NCI-H82 treated with DMSO at 0.1 percent for 48 hours (cell line): ENCODE results near the gene LYSMD2.
"Not testable (repeated sequence)": the region's sequence is repeated elsewhere in the genome, so short reads cannot be mapped to it uniquely, and the experiment has no call there.

Source experiments
- DNase-seq: peaks from one replicate; lab custom pipeline; 2025; ENCODE audit not compliant: unreplicated experiment; lab: John Stamatoyannopoulos, UW

LYSMD2 gene, protein sequence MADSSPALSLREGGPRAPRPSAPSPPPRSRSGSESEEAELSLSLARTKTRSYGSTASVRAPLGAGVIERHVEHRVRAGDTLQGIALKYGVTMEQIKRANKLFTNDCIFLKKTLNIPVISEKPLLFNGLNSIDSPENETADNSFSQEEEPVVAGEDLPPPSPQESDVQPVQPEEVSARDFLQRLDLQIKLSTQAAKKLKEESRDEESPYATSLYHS

GRCh38 chr15:51737522-51738305 is at the start of gene LYSMD2:
Gene LYSMD2, minus strand, starts transcription at chr15:51737655. Its CDS starts 33 bp downstream, at chr15:51737622.
- DNase-seq = no peak

DNA sequence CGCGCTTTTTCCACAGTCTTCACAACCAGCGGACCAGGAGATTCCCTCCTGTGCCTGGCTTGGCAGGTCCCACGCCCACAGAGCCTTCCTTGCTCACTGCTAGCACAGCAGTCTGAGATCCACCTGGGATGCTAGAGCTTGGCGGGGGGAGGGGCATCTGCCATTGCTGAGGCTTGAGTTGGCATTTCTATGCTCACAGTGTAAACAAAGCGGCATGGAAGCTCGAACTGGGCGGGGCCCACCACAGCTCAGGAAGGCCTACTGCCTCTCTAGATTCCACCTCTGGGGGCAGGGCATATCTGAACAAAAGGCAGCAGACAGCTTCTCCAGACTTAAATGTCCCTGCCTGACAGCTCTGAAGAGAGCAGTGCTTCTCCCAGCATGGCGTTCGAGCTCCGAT is 49.7 kb upstream of the LYSMD2 start:
- not testable (repeated sequence) for DNase-seq

GRCh38 chr15:51783967-51784366 is 46.5 kb upstream of the LYSMD2 start:
- no peak for DNase-seq

DNA sequence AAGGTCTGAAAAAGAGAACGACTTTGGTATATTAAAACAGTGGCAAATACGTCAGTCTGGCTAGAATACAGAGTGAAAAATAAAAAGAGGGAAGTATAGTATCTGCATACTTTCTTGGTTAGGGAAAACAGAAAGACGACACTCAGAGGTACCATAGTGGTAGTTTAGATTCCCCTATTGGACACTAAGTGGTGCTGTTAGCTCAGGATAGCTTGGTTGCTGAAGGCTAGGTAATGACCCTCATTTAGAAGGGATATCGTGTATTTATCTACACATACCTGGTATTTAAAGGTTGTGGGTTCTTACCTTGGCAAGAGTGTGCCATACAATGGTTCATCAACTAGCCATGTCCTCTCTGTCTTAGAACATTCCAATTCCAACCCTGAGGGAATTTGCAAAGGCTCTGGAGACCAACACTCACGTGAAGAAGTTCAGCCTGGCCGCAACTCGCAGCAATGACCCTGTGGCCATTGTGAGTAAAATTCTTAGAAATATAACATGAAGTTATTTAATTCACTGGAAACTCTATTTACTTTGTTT is 45.0 kb upstream of the LYSMD2 start:
- no peak for DNase-seq

DNA sequence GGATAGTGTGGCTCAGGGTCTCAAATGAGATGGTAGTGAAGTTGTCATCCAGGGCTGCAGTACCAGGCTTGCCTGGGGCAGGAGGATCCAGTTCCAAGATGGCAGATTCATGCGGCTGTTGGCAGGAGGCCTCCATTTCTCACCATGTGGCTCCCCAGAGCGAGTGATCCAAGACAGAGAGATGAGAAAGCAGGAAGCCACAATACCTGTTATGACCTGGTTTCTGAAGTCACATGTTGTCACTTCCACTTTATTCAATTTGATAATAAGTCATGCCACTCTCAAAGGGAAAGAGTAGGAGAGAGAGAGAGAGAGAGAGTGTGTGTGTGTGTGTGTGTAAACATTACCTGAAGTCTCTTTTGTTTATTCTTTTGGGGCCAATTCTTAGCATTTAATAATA is 44.1 kb upstream of the LYSMD2 start:
- DNase-seq = no peak

DNA sequence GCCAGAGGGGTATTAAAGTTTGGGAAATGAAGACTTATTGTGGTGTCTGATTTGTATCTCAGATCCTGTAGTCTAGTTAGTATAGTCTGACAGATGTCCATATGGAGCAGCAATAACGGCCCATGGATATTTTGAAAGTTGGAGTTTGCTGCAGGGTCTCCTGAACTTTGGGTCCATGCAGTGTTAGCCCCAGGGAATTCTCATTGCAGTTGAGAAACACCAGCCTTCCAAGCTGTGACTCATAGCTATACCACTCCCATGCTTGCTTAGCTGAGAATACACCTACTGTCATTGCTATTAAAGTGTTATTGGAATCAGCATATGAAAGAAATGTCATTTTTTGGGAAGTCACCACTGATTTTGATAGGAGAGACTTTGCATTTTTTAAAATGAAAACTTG is 43.2 kb upstream of the LYSMD2 start:
- DNase-seq = no peak

DNA sequence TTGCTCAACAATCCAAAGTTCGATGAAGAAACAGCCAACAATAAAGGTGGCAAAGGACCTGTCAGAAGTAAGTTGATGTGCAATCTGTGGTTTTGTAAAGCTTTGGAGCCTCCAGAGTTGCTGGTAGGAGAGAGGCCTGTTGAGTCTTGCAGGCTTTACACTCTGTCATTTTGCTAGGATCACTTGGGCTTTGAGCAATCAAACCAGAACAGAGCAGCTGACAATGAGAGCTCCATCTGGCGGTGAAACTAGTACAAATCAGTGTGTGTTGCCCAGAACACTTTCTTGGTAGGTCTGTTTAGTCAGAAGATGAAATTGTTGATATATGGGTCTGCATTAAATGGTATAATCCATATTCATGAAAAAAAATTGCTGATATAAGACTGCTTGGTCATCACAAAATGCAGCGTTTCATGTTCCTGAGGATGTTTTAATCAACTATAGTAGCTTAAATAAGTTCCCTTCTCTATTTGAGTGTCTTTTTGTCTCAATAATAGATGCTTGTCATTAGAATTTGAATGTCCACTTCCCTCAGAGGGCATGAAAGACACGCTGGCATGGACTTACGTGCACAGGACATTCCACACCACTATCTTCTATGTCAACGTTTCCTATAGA is 39.6 kb upstream of the LYSMD2 start:
- peak; percentile 59 for DNase-seq

DNA sequence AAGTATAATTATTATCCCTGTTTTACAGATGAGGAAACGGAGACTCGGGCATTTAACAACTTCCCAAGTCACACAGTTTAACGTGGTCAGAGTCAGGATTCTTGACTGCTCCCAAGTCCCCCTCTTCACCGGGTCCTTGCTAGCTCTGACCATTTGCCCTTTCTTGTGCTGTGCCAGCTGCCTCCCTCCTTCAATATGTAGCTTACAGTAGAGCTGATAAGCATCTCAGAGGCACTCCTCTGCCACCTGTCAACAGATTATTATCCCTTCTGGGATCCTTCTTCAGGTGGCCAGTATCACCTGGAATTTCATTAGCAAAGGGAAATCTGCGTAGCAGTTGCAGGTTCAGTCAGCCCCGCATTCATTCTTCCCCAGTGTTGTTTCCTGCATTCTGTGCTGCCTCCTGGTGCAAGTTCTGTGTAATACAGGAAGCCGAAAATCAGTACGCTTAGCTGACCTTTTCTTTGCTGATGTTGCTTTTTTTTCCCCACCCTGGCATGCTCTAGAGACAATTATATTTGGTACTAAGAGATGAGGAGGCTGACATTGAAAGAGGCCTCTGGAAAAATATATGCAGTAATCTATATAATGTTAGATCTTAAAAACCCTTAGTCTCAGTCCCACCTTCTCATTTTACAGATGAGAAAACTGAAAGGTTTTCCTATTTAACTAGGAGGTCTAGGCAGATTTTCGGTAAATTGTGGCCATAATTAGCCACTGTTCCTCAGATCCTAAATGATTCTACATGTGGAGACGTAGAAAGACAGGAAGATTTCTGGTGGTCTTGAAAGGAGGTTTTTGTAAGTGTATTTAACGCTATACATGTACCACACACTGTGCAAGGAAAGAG is 38.7 kb upstream of the LYSMD2 start:
- peak; percentile 43 for DNase-seq

- DNase-seq = no peak
Measured at GRCh38 chr15:51774916-51775315, 37.5 kb upstream of the LYSMD2 start.

GRCh38 chr15:51771773-51772172 is 34.3 kb upstream of the LYSMD2 start:
- no peak for DNase-seq

DNA sequence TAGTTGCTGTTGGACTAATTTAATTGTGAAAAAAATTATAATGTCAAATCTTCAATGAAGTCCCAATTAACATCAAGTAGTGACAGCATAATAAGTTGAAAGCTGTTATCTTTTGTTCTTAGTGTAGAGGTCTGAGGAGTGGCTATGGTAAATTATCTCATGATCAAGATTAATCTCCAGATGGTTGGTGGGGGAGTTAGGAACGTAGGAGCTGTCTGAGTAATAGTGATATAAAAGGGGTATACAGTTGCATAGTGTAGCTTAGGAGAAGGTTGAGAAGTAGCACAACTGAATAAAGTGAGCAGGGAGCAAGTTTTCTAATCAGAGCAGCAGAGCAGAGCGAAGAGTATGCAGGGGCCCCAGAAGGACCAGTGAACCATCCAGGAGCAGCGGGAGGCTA is 33.4 kb upstream of the LYSMD2 start:
- peak; percentile 83 for DNase-seq

DNA sequence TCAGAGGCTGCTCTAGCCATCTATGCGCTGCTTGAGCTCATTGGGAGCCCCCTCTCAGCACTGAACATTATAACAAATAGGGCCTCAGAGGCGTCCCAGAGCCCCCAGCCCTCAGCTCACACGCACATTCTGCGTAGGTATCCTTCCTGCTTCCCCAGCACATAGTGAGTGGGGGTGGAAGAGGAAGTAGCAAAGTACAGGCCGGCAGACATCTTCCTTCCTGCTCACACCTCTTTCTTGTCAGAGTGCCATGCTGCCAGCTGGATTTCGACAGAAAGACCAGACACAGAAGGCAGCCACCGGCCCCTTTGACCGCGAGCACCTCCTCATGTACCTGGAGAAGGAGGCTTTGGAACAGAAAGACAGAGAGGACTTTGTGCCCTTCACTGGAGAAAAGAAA is 30.6 kb upstream of the LYSMD2 start:
- DNase-seq = no peak

GRCh38 chr15:51766341-51766740 is 28.9 kb upstream of the LYSMD2 start:
- DNase-seq = no peak

DNA sequence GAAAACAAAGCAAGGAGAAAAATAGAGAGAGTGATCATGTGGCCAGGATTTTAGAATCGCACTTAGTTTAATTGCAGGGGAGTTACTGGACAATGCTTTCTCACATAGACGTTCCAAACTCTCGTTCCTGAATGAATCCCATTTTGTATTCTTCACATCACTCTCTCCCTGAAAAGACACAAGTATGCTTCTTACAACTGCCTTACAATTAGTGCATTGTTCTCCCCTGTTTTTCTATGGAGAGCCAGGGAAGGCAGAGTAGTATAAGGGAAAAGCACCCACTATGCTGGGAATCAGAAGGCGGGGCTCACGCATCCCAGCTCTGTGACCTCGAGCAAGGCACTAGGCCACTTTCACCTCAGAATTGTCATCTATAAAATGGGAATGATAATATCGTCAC is 28.3 kb upstream of the LYSMD2 start:
- DNase-seq = no peak

- DNase-seq = no peak
Measured at GRCh38 chr15:51760805-51761204, 23.4 kb upstream of the LYSMD2 start.

DNA sequence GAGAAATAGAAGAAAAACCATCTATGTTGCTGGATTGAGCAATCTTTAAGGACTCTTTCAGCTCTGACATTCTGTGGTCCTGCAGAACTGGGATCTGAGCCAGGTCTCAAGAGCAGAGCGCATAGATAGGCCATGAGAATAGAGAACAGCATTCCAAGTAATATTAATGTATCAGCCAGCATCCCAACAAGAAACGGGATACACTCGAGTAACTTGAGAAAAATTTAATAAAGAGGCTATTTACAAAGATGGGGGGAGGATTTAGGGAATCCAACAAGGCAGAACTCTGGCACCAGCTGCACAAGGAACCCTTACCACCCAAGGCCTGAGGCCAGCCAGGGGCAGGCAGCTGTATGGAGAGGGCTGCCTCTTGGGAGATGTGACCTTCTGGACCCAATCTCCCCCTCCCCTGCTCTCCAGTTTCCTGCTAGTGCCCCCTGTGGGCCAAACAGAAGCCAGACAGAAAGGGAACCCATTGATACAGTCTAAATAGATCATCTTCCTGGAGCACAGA is 22.2 kb upstream of the LYSMD2 start:
- DNase-seq = no peak

DNA sequence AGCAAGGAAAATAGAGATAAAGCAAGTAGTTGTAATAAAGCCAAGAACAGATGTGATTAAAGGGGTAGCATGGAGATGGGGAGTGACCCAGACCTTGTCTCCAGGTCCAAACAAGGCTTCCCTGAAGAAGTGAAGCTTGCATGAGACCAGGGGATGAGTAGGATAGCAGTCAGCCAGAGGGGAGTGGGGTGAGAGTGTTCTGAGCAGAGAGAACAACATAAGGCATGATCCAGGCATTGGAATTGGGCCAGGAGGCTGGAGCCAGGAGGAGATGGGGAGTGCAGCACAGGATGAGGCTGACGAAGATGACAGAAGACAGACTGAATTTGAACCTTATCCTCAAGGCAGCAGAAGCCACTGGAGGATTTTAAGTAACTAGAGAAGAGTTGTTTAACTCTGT is 21.2 kb upstream of the LYSMD2 start:
- peak; percentile 55 for DNase-seq

DNA sequence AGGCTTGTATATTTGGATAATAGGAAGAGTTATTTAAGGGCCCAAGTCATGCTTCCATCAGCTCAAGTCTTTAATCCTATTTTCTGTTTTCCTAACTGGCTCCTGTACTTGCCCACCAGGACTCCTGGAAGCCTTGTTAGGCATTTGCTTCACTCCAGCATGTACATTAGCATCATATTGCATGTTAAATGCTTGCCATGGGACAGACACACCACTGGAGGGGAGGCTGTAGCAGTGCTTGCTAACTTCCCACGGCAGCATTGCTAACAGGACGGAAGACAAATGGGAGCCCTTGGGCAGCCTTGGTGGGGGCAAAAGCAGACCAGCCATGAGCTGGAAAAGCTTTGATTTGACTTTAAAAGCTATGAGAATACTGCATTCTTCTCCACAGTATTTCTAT is 20.0 kb upstream of the LYSMD2 start:
- DNase-seq = peak; percentile 24

- no peak for DNase-seq
Measured at GRCh38 chr15:51756482-51756881, 19.0 kb upstream of the LYSMD2 start.

- DNase-seq = no peak
Measured at GRCh38 chr15:51755790-51756189, 18.3 kb upstream of the LYSMD2 start.

- no peak for DNase-seq
Measured at GRCh38 chr15:51754267-51754666, 16.8 kb upstream of the LYSMD2 start.
